Measurements from ENCODE around the gene PRSS58.
A peak's percentile ranks its signal among the peaks of the same experiment; 100 is the strongest.

Gene PRSS58, protein sequence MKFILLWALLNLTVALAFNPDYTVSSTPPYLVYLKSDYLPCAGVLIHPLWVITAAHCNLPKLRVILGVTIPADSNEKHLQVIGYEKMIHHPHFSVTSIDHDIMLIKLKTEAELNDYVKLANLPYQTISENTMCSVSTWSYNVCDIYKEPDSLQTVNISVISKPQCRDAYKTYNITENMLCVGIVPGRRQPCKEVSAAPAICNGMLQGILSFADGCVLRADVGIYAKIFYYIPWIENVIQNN

DNA sequence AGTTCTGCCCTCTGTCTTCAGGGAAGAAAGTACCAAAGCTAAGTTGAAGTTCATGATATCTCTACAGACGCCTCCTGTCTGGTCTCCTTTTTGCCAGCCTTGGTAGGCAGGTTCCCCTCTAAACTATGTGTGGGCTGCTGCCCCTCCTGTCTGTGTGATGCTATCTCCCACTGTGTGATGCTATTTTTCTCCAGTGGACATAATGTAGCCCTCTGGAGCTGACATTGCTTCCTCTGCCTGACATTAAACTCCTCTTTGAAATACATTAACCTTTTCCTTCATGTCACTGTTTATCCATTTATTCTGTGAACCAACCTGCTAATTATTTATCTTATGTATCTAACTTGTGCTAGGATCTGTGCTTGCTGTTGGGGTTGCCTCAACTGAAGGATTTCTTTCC lies at the start of gene PRSS58:
Gene PRSS58 (minus strand): TSS at position 101 of the 400 bp plus-strand sequence. CDS start 351 bp downstream, outside the sequence.
- no peak for DNase-seq (ENCODE audit: low read depth)
- TF ChIP-seq POLR2A (IDR thresholded peaks at IDR 0.05; ENCODE audit: extremely low read depth, insufficient read length) (no peak), MYC (IDR thresholded peaks at IDR 0.05; ENCODE audit: low read depth, low read length) (no peak)
- TF ChIP-seq, protein P1, sequence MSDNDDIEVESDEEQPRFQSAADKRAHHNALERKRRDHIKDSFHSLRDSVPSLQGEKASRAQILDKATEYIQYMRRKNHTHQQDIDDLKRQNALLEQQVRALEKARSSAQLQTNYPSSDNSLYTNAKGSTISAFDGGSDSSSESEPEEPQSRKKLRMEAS (IDR thresholded peaks at IDR 0.05; ENCODE audit: low read depth, low read length) = no peak
- TF ChIP-seq, protein P2, sequence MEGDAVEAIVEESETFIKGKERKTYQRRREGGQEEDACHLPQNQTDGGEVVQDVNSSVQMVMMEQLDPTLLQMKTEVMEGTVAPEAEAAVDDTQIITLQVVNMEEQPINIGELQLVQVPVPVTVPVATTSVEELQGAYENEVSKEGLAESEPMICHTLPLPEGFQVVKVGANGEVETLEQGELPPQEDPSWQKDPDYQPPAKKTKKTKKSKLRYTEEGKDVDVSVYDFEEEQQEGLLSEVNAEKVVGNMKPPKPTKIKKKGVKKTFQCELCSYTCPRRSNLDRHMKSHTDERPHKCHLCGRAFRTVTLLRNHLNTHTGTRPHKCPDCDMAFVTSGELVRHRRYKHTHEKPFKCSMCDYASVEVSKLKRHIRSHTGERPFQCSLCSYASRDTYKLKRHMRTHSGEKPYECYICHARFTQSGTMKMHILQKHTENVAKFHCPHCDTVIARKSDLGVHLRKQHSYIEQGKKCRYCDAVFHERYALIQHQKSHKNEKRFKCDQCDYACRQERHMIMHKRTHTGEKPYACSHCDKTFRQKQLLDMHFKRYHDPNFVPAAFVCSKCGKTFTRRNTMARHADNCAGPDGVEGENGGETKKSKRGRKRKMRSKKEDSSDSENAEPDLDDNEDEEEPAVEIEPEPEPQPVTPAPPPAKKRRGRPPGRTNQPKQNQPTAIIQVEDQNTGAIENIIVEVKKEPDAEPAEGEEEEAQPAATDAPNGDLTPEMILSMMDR (IDR thresholded peaks at IDR 0.05; ENCODE audit: low read depth, low read length) = no peak
- H3K4me3 ChIP-seq (ENCODE audit: low read depth, low read length) = no peak within 1 kb of the TSS

DNA sequence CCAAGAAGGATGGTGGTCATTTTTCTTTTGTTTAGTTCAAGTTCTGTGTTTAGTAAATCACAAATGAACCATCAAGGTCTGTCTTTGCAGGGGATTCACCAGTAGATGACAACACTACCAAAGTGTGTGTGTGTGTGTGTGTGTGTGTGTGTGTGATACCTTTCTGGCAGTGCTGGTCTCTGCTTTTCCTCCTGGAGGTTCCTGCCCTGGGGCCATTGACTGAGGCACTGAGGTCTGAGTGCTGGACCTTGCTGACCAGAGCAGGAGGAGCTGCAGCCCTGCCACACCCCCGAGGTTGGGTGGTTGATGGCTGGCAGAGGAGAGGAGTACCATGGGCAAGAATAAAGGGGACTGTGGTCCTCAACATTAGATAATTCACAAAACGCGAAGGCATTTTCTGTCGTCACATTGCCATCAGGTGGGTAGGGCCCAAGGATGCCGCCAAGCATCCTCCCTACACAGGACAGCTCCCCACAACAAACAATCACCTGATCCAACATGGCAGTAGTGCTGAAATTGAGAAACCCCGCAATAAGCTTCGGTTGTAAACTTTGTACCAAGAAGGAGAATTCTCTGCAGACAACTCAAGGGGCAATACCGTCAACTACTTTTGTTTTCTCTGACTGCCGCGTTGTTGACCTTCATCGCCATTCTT lies 49.5 kb upstream of the PRSS58 start:
- TF ChIP-seq, protein P2 (IDR thresholded peaks at IDR 0.05; ENCODE audit: low read depth, low read length) = no peak
- no peak for TF ChIP-seq MYC (IDR thresholded peaks at IDR 0.05; ENCODE audit: low read depth, low read length)
- no peak for TF ChIP-seq POLR2A (IDR thresholded peaks at IDR 0.05; ENCODE audit: extremely low read depth, insufficient read length)
- TF ChIP-seq, protein P1 (IDR thresholded peaks at IDR 0.05; ENCODE audit: low read depth, low read length) = no peak
- no peak for DNase-seq (ENCODE audit: low read depth)

DNA sequence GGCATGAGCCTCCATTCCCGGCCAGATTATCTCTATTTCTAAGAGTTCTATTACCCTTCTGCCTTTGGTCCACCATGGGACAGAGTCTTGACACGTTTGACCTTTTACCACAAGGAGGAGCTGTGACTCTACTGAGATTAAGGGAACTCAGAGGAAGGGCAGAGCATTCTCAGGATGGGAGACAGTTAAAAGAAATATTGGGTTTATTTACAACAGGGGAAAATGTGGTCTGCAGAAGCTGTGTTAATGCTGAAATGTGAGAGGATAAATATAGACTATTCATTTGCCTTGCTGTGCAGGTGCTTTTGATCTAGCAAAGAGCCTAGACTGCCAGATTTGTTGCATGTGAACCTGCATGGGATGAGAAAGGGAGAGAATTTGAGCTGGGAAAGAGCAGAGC lies 45.8 kb upstream of the PRSS58 start:
- peak; percentile 58 for DNase-seq (ENCODE audit: low read depth)
- no peak overlapping the region for H3K4me3 ChIP-seq (ENCODE audit: low read depth, low read length)
- TF ChIP-seq, protein P2 (IDR thresholded peaks at IDR 0.05; ENCODE audit: low read depth, low read length) = peak; percentile 74
- no peak for TF ChIP-seq MYC (IDR thresholded peaks at IDR 0.05; ENCODE audit: low read depth, low read length)

More for the DNA sequence above, 49.5 kb upstream of the PRSS58 start:
- H3K4me3 ChIP-seq (ENCODE audit: low read depth, low read length) = no peak overlapping the region

- TF ChIP-seq, protein P2 (IDR thresholded peaks at IDR 0.05; ENCODE audit: low read depth, low read length) = peak; percentile 88
- TF ChIP-seq, protein P1 (IDR thresholded peaks at IDR 0.05; ENCODE audit: low read depth, low read length) = no peak
- no peak overlapping the region for H3K4me3 ChIP-seq (ENCODE audit: low read depth, low read length)
- peak; percentile 71 for DNase-seq (ENCODE audit: low read depth)
Measured at GRCh38 chr7:142301923-142302550, 44.2 kb upstream of the PRSS58 start.

DNA sequence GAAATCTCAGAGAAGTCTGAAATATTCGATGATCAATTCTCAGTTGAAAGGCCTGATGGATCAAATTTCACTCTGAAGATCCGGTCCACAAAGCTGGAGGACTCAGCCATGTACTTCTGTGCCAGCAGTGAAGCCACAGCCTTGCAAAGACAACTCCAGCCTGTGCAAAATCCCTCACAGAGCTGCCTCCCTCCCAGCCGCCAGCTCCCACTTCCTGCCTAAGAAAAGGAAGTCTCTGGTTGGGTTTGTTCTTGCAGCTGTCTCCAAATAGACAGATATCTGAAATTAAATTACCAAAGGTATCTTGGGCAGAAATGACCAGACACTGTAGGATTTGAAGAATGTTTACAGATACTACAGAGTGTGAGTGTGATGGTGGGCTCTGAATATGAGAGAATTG lies 43.4 kb upstream of the PRSS58 start:
- TF ChIP-seq MYC (IDR thresholded peaks at IDR 0.05; ENCODE audit: low read depth, low read length) = no peak
- TF ChIP-seq POLR2A (IDR thresholded peaks at IDR 0.05; ENCODE audit: extremely low read depth, insufficient read length) = no peak
- TF ChIP-seq, protein P1 (IDR thresholded peaks at IDR 0.05; ENCODE audit: low read depth, low read length) = no peak
- TF ChIP-seq, protein P2 (IDR thresholded peaks at IDR 0.05; ENCODE audit: low read depth, low read length) = no peak
- peak; percentile 84 for DNase-seq (ENCODE audit: low read depth)
- H3K4me3 ChIP-seq (ENCODE audit: low read depth, low read length) = no peak overlapping the region

Data from NB4 (cell line).